HepG2 (cell line): ENCODE results near the gene EIF4G1. TPM values are rescaled to one million over a fixed set of nuclear protein-coding genes. Genes with fewer than 3 reads are reported as not detected.
A peak's percentile ranks its signal among the peaks of the same experiment; 100 is the strongest.

Experiments used
- ATAD3A ChIP-seq: sonication (generic); formaldehyde crosslinking; IDR thresholded peaks from 2 replicates; pipeline ENCODE4 v1.4.0; 2020; ENCODE audit warnings: missing genetic modification reagents
- ATRX ChIP-seq: sonication (generic); formaldehyde crosslinking; IDR thresholded peaks from 2 replicates; pipeline ENCODE4 v1.4.0; 2020; ENCODE audit warnings: missing genetic modification reagents, borderline replicate concordance
- ETV6 ChIP-seq: sonication (generic); formaldehyde crosslinking; conservative IDR thresholded peaks from 2 replicates; pipeline ENCODE4 v1.4.0; 2020; ENCODE audit warnings: missing genetic modification reagents
- FIP1L1 ChIP-seq: fragments of 200-400 bp; formaldehyde crosslinking; IDR thresholded peaks from 2 replicates; pipeline ENCODE4 v1.6.1; 2018; ENCODE audit warnings: low read depth, mild to moderate bottlenecking, low read length, moderate library complexity, borderline replicate concordance; ENCODE audit not compliant: insufficient read depth
- KAT2B ChIP-seq: fragments of 150-350 bp; IDR thresholded peaks from 2 replicates; pipeline ENCODE4 v1.6.1; 2014; ENCODE audit warnings: low read depth, low read length, borderline replicate concordance
- NPAS2 ChIP-seq: sonication (generic); formaldehyde crosslinking; IDR thresholded peaks from 2 replicates; pipeline ENCODE4 v1.8.0; 2022; ENCODE audit warnings: mild to moderate bottlenecking, missing genetic modification reagents, borderline replicate concordance
- PRPF4 ChIP-seq: fragments of 200-400 bp; formaldehyde crosslinking; IDR thresholded peaks from 2 replicates; pipeline ENCODE4 v1.6.1; 2016; ENCODE audit warnings: low read length, low read depth; ENCODE audit not compliant: poor library complexity, severe bottlenecking
- SIN3B ChIP-seq: fragments of 150-350 bp; IDR thresholded peaks from 2 replicates; pipeline ENCODE4 v1.6.1; 2014; ENCODE audit warnings: low read length
- SUZ12 ChIP-seq: fragments of 150-350 bp; IDR thresholded peaks from 2 replicates; pipeline ENCODE4 v1.6.1; 2014; ENCODE audit warnings: low read depth, low read length
- TCF12 ChIP-seq, 2 experiments: fragments of 450-650 bp in 1 of 2; sonication (generic) in 1 of 2; formaldehyde crosslinking in 1 of 2; IDR thresholded peaks; 2 replicates each; pipeline versions ENCODE4 v1.6.1 to v1.8.0; 2017 to 2022; ENCODE audit warnings: antibody characterized with exemption in 1 of 2, mild to moderate bottlenecking in 1 of 2, missing genetic modification reagents in 1 of 2, moderate library complexity in 1 of 2
- XBP1 ChIP-seq: sonication (generic); formaldehyde crosslinking; IDR thresholded peaks from 2 replicates; pipeline ENCODE4 v1.5.0; 2020; ENCODE audit warnings: missing genetic modification reagents
- ZIK1 ChIP-seq: sonication (generic); formaldehyde crosslinking; IDR thresholded peaks from 2 replicates; pipeline ENCODE4 v1.5.0; 2020; ENCODE audit warnings: mild to moderate bottlenecking, low read depth, missing genetic modification reagents, borderline replicate concordance
- ZMYM2 ChIP-seq: sonication (generic); formaldehyde crosslinking; IDR thresholded peaks from 2 replicates; pipeline ENCODE4 v1.8.0; 2022; ENCODE audit warnings: mild to moderate bottlenecking, missing genetic modification reagents
- ZNF20 ChIP-seq: sonication (generic); formaldehyde crosslinking; IDR thresholded peaks from 2 replicates; pipeline ENCODE4 v1.4.0; 2020; ENCODE audit warnings: mild to moderate bottlenecking, moderate library complexity, missing genetic modification reagents
- ZNF225 ChIP-seq: sonication (generic); formaldehyde crosslinking; IDR thresholded peaks from 2 replicates; pipeline ENCODE4 v1.4.0; 2020; ENCODE audit warnings: mild to moderate bottlenecking, missing genetic modification reagents
- ZNF263 ChIP-seq: sonication (generic); formaldehyde crosslinking; IDR thresholded peaks from 2 replicates; pipeline ENCODE4 v1.4.0; 2020; ENCODE audit warnings: missing genetic modification reagents
- ZNF598 ChIP-seq: sonication (generic); formaldehyde crosslinking; IDR thresholded peaks from 2 replicates; pipeline ENCODE4 v1.5.1; 2020; ENCODE audit warnings: mild to moderate bottlenecking, missing genetic modification reagents, borderline replicate concordance
- ZNF703 ChIP-seq: sonication (generic); formaldehyde crosslinking; IDR thresholded peaks from 2 replicates; pipeline ENCODE4 v1.5.1; 2020; ENCODE audit warnings: missing genetic modification reagents, mild to moderate bottlenecking, moderate library complexity, borderline replicate concordance
- polyA plus RNA-seq, 8 experiments: library from polyadenylated mRNA; depleted of rRNA in 3 of 8; stranded (reverse) in 7 of 8; unstranded in 1 of 8; fragments of >200 nt; fragmentation: Illumina TruSeq in 4 of 8; extraction: Trizol in 4 of 8; gene quantifications; 2 replicates each; pipeline versions ENCODE4 v1.2.1 to v1.2.3, GENCODE V29; 2011 to 2016; ENCODE audit warnings: low read depth in 4 of 8, missing spikeins in 1 of 8, mixed read lengths in 1 of 8; ENCODE audit not compliant: insufficient read depth in 1 of 8
- total RNA-seq, 5 experiments: library from RNA; depleted of rRNA; stranded (reverse); fragments of >200 nt; fragmentation: Illumina TruSeq; extraction: Trizol; gene quantifications; 2 replicates each; pipeline ENCODE4 v1.2.3, GENCODE V29; 2016; ENCODE audit warnings: low read depth in 1 of 5
- TF ChIP-seq, protein P1 (sequence below): sonication (generic); formaldehyde crosslinking; IDR thresholded peaks from 2 replicates; pipeline ENCODE4 v1.8.0; 2022; ENCODE audit warnings: mild to moderate bottlenecking, missing genetic modification reagents, borderline replicate concordance
- TF ChIP-seq, protein P2 (sequence below): sonication (generic); formaldehyde crosslinking; IDR thresholded peaks from 2 replicates; pipeline ENCODE4 v1.4.0; 2020; ENCODE audit warnings: missing genetic modification reagents, mild to moderate bottlenecking, borderline replicate concordance
- TF ChIP-seq, protein P3 (sequence below): sonication (generic); formaldehyde crosslinking; IDR thresholded peaks from 2 replicates; pipeline ENCODE4 v1.4.0; 2020; ENCODE audit warnings: low read depth, mild to moderate bottlenecking, missing genetic modification reagents
- TF ChIP-seq, protein P4 (sequence below): sonication (generic); formaldehyde crosslinking; IDR thresholded peaks from 2 replicates; pipeline ENCODE4 v1.8.1; 2023; ENCODE audit warnings: missing genetic modification reagents, mild to moderate bottlenecking, borderline replicate concordance
- TF ChIP-seq, protein P5 (sequence below): sonication (generic); formaldehyde crosslinking; IDR thresholded peaks from 2 replicates; pipeline ENCODE4 v1.5.0; 2020; ENCODE audit warnings: mild to moderate bottlenecking, missing genetic modification reagents

Gene EIF4G1
- total and polyA plus RNA-seq, 2 of the 13 experiments (the other 11 are each of a cell fraction or from before 2014, with no cell fraction given) = 208 to 213 TPM

DNA sequence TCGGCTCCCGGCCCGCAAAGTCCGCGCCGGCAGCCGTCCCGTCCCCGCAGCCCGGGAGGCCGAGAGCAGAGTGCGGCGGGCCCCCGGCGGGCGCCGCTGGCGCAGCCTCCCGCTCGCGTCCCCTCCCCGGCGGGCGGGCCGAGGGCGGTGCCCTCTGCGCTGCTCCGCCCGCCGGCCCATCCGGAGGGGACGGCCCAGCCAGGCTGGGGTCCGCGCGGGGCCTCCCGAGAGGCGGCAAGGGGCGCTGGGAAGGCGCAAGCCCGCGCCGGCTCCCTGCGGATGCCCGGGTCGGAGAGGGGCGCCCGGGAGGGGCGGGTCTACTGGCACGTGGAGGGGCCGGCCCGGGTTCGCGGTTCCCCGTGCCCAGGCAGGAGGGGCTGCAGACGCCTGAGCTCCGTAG is 47.1 kb downstream of the EIF4G1 start, which contains the start of the genes CLCN2 and POLR2H (continued):
- TF ChIP-seq, protein P1, sequence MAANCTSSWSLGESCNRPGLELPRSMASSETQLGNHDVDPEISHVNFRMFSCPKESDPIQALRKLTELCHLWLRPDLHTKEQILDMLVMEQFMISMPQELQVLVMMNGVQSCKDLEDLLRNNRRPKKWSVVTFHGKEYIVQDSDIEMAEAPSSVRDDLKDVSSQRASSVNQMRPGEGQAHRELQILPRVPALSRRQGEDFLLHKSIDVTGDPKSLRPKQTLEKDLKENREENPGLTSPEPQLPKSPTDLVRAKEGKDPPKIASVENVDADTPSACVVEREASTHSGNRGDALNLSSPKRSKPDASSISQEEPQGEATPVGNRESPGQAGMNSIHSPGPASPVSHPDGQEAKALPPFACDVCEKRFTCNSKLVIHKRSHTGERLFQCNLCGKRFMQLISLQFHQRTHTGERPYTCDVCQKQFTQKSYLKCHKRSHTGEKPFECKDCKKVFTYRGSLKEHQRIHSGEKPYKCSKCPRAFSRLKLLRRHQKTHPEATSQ (CRISPR knock-in tag) = no peak
- TF ChIP-seq PRPF4 (no peak), ZNF598 (CRISPR knock-in tag) (no peak), SUZ12 (no peak), ATAD3A (no peak), NPAS2 (CRISPR knock-in tag) (no peak), TCF12 (IDR thresholded peaks at IDR 0.05) (no peak), TCF12 (CRISPR knock-in tag; IDR thresholded peaks at IDR 0.05) (no peak), ZMYM2 (no peak), KAT2B (no peak), ATRX (no peak), SIN3B (no peak), XBP1 (CRISPR knock-in tag) (no peak), ZNF263 (CRISPR knock-in tag) (peak; percentile 45; the same call in 1 of the 2 replicates), FIP1L1 (no peak), ZIK1 (no peak), ZNF20 (CRISPR knock-in tag) (no peak), ETV6 (CRISPR knock-in tag) (no peak), ZNF703 (CRISPR knock-in tag) (no peak), ZNF225 (CRISPR knock-in tag) (no peak; the same call in 1 of the 2 replicates)
- TF ChIP-seq, protein P2, sequence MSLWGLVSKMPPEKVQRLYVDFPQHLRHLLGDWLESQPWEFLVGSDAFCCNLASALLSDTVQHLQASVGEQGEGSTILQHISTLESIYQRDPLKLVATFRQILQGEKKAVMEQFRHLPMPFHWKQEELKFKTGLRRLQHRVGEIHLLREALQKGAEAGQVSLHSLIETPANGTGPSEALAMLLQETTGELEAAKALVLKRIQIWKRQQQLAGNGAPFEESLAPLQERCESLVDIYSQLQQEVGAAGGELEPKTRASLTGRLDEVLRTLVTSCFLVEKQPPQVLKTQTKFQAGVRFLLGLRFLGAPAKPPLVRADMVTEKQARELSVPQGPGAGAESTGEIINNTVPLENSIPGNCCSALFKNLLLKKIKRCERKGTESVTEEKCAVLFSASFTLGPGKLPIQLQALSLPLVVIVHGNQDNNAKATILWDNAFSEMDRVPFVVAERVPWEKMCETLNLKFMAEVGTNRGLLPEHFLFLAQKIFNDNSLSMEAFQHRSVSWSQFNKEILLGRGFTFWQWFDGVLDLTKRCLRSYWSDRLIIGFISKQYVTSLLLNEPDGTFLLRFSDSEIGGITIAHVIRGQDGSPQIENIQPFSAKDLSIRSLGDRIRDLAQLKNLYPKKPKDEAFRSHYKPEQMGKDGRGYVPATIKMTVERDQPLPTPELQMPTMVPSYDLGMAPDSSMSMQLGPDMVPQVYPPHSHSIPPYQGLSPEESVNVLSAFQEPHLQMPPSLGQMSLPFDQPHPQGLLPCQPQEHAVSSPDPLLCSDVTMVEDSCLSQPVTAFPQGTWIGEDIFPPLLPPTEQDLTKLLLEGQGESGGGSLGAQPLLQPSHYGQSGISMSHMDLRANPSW (CRISPR knock-in tag) = no peak
- TF ChIP-seq, protein P3, sequence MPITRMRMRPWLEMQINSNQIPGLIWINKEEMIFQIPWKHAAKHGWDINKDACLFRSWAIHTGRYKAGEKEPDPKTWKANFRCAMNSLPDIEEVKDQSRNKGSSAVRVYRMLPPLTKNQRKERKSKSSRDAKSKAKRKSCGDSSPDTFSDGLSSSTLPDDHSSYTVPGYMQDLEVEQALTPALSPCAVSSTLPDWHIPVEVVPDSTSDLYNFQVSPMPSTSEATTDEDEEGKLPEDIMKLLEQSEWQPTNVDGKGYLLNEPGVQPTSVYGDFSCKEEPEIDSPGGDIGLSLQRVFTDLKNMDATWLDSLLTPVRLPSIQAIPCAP = no peak; the same call in 1 of the 2 replicates
- TF ChIP-seq, protein P4, sequence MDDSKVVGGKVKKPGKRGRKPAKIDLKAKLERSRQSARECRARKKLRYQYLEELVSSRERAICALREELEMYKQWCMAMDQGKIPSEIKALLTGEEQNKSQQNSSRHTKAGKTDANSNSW (CRISPR knock-in tag) = no peak
- TF ChIP-seq, protein P5, sequence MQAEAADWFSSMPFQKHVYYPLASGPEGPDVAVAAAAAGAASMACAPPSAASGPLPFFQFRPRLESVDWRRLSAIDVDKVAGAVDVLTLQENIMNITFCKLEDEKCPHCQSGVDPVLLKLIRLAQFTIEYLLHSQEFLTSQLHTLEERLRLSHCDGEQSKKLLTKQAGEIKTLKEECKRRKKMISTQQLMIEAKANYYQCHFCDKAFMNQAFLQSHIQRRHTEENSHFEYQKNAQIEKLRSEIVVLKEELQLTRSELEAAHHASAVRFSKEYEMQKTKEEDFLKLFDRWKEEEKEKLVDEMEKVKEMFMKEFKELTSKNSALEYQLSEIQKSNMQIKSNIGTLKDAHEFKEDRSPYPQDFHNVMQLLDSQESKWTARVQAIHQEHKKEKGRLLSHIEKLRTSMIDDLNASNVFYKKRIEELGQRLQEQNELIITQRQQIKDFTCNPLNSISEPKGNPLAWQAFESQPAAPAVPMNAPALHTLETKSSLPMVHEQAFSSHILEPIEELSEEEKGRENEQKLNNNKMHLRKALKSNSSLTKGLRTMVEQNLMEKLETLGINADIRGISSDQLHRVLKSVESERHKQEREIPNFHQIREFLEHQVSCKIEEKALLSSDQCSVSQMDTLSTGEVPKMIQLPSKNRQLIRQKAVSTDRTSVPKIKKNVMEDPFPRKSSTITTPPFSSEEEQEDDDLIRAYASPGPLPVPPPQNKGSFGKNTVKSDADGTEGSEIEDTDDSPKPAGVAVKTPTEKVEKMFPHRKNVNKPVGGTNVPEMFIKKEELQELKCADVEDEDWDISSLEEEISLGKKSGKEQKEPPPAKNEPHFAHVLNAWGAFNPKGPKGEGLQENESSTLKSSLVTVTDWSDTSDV (CRISPR knock-in tag) = no peak
